ENCODE measurements around the gene EDN1.

The EDN1 gene

GRCh38 chr6:12286373-12287110 is 3.6 kb upstream of the EDN1 start:
- Histone ChIP-seq H3K36me3 (ENCODE audit: control insufficient read depth, insufficient read depth, low read length) (peaks cover 6% of the 10 kb centered on the region), H3K4me1 (ENCODE audit: control insufficient read depth, insufficient read depth, low read length, poor library complexity, severe bottlenecking) (peaks cover 18% of the 10 kb centered on the region), H3K9me3 (ENCODE audit: control insufficient read depth, low read length) (no peaks in the 10 kb centered on the region), H3K4me3 (ENCODE audit: extremely low read depth, insufficient read depth, low read length, poor library complexity, severe bottlenecking) (no peak overlapping the region), H3K27ac (ENCODE audit: low read depth, low read length, severe bottlenecking) (no peak overlapping the region)
- WGBS, 2 experiments (ENCODE audit: insufficient coverage in 2 of 2), result 83 to 95% methylated on average over 3 of the region's 4 CpGs

GRCh38 chr6:12288211-12288618 is 1.9 kb upstream of the EDN1 start:
- H3K36me3 ChIP-seq (ENCODE audit: control insufficient read depth, insufficient read depth, low read length), result peaks cover 23% of the 10 kb centered on the region
- peaks cover 18% of the 10 kb centered on the region for H3K4me1 ChIP-seq (ENCODE audit: control insufficient read depth, insufficient read depth, low read length, poor library complexity, severe bottlenecking)
- no peaks in the 10 kb centered on the region for H3K9me3 ChIP-seq (ENCODE audit: control insufficient read depth, low read length)
- WGBS, 2 experiments (ENCODE audit: insufficient coverage in 2 of 2), result 96% methylated on average over 12 of the region's 13 CpGs; no CpG with 5 or more reads in 1 of the 2 experiments
- H3K4me3 ChIP-seq (ENCODE audit: extremely low read depth, insufficient read depth, low read length, poor library complexity, severe bottlenecking), result no peak overlapping the region
- H3K27ac ChIP-seq (ENCODE audit: low read depth, low read length, severe bottlenecking), result no peak overlapping the region

- Histone ChIP-seq H3K27ac (ENCODE audit: low read depth, low read length, severe bottlenecking) (no peak overlapping the region), H3K9me3 (ENCODE audit: control insufficient read depth, low read length) (no peaks in the 10 kb centered on the region), H3K4me1 (ENCODE audit: control insufficient read depth, insufficient read depth, low read length, poor library complexity, severe bottlenecking) (peaks cover 25% of the 10 kb centered on the region), H3K4me3 (ENCODE audit: extremely low read depth, insufficient read depth, low read length, poor library complexity, severe bottlenecking) (peak overlapping the region; percentile 63), H3K36me3 (ENCODE audit: control insufficient read depth, insufficient read depth, low read length) (peaks cover 30% of the 10 kb centered on the region)
- 89 to 96% methylated on average over 2 to 3 of the region's 3 CpGs for WGBS, 2 experiments (ENCODE audit: insufficient coverage in 2 of 2)
Measured at GRCh38 chr6:12288914-12289313, 1.2 kb upstream of the EDN1 start.

GRCh38 chr6:12289365-12289919 is 719 bp upstream of the EDN1 start:
- Histone ChIP-seq H3K4me1 (ENCODE audit: control insufficient read depth, insufficient read depth, low read length, poor library complexity, severe bottlenecking) (peaks cover 30% of the 10 kb centered on the region), H3K36me3 (ENCODE audit: control insufficient read depth, insufficient read depth, low read length) (peaks cover 35% of the 10 kb centered on the region), H3K27ac (ENCODE audit: low read depth, low read length, severe bottlenecking) (peak overlapping the region; percentile 89), H3K9me3 (ENCODE audit: control insufficient read depth, low read length) (no peaks in the 10 kb centered on the region), H3K4me3 (ENCODE audit: extremely low read depth, insufficient read depth, low read length, poor library complexity, severe bottlenecking) (peak overlapping the region; percentile 63)
- 0 to 3% methylated on average over 3 to 9 of the region's 13 CpGs for WGBS, 2 experiments (ENCODE audit: insufficient coverage in 2 of 2)

GRCh38 chr6:12291071-12291838 is 1.1 kb downstream of the EDN1 start:
- no peaks in the 10 kb centered on the region for H3K9me3 ChIP-seq (ENCODE audit: control insufficient read depth, low read length)
- H3K36me3 ChIP-seq (ENCODE audit: control insufficient read depth, insufficient read depth, low read length), result peaks cover 53% of the 10 kb centered on the region
- peak overlapping the region; percentile 63 for H3K4me3 ChIP-seq (ENCODE audit: extremely low read depth, insufficient read depth, low read length, poor library complexity, severe bottlenecking)
- H3K4me1 ChIP-seq (ENCODE audit: control insufficient read depth, insufficient read depth, low read length, poor library complexity, severe bottlenecking), result peaks cover 37% of the 10 kb centered on the region
- WGBS, 2 experiments (ENCODE audit: insufficient coverage in 2 of 2), result 48 to 63% methylated on average over 4 to 5 of the region's 12 CpGs
- H3K27ac ChIP-seq (ENCODE audit: low read depth, low read length, severe bottlenecking), result peak overlapping the region; percentile 41

GRCh38 chr6:12291839-12292604 is 1.9 kb downstream of the EDN1 start:
- WGBS, 2 experiments (ENCODE audit: insufficient coverage in 2 of 2), result 20 to 26% methylated on average over 4 to 14 of the region's 15 CpGs
- Histone ChIP-seq H3K27ac (ENCODE audit: low read depth, low read length, severe bottlenecking) (peak overlapping the region; percentile 39), H3K9me3 (ENCODE audit: control insufficient read depth, low read length) (no peaks in the 10 kb centered on the region), H3K36me3 (ENCODE audit: control insufficient read depth, insufficient read depth, low read length) (peaks cover 57% of the 10 kb centered on the region), H3K4me3 (ENCODE audit: extremely low read depth, insufficient read depth, low read length, poor library complexity, severe bottlenecking) (peak overlapping the region; percentile 63), H3K4me1 (ENCODE audit: control insufficient read depth, insufficient read depth, low read length, poor library complexity, severe bottlenecking) (peaks cover 37% of the 10 kb centered on the region)

GRCh38 chr6:12293235-12293930 is 3.2 kb downstream of the EDN1 start:
- Histone ChIP-seq H3K27ac (ENCODE audit: low read depth, low read length, severe bottlenecking) (no peak overlapping the region), H3K4me1 (ENCODE audit: control insufficient read depth, insufficient read depth, low read length, poor library complexity, severe bottlenecking) (peaks cover 28% of the 10 kb centered on the region), H3K4me3 (ENCODE audit: extremely low read depth, insufficient read depth, low read length, poor library complexity, severe bottlenecking) (peak overlapping the region; percentile 63), H3K9me3 (ENCODE audit: control insufficient read depth, low read length) (no peaks in the 10 kb centered on the region), H3K36me3 (ENCODE audit: control insufficient read depth, insufficient read depth, low read length) (peaks cover 65% of the 10 kb centered on the region)
- WGBS, 2 experiments (ENCODE audit: insufficient coverage in 2 of 2), result 100% methylated on average over 1 of the region's 4 CpGs; no CpG with 5 or more reads in 1 of the 2 experiments

- WGBS, 2 experiments (ENCODE audit: insufficient coverage in 2 of 2), result 93 to 99% methylated on average over 3 to 6 of the region's 7 CpGs
- Histone ChIP-seq H3K27ac (ENCODE audit: low read depth, low read length, severe bottlenecking) (no peak overlapping the region), H3K4me3 (ENCODE audit: extremely low read depth, insufficient read depth, low read length, poor library complexity, severe bottlenecking) (peak overlapping the region; percentile 63), H3K4me1 (ENCODE audit: control insufficient read depth, insufficient read depth, low read length, poor library complexity, severe bottlenecking) (peaks cover 20% of the 10 kb centered on the region), H3K9me3 (ENCODE audit: control insufficient read depth, low read length) (no peaks in the 10 kb centered on the region), H3K36me3 (ENCODE audit: control insufficient read depth, insufficient read depth, low read length) (peaks cover 65% of the 10 kb centered on the region)
Measured at GRCh38 chr6:12293931-12294807, 4.0 kb downstream of the EDN1 start.

- peaks cover 20% of the 10 kb centered on the region for H3K4me1 ChIP-seq (ENCODE audit: control insufficient read depth, insufficient read depth, low read length, poor library complexity, severe bottlenecking)
- H3K36me3 ChIP-seq (ENCODE audit: control insufficient read depth, insufficient read depth, low read length), result peaks cover 65% of the 10 kb centered on the region
- H3K9me3 ChIP-seq (ENCODE audit: control insufficient read depth, low read length), result no peaks in the 10 kb centered on the region
- H3K4me3 ChIP-seq (ENCODE audit: extremely low read depth, insufficient read depth, low read length, poor library complexity, severe bottlenecking), result no peak overlapping the region
- H3K27ac ChIP-seq (ENCODE audit: low read depth, low read length, severe bottlenecking), result no peak overlapping the region
- no CpG with 5 or more reads among the region's 3 CpGs for WGBS, 2 experiments (ENCODE audit: insufficient coverage in 2 of 2)
Measured at GRCh38 chr6:12294851-12295536, 4.8 kb downstream of the EDN1 start.

Data from mesodermal cell (in vitro differentiated cells).